ENCODE data around the gene SMTNL2. TPM values are rescaled to one million over a fixed set of nuclear protein-coding genes. Genes with fewer than 3 reads are reported as not detected.
A peak's percentile ranks its signal among the peaks of the same experiment; 100 is the strongest.

The SMTNL2 gene
- total RNA-seq, 4 donors from 2014 or later, result 0.25 to 3.0 (median 1.0) TPM; not detected in 1

DNA sequence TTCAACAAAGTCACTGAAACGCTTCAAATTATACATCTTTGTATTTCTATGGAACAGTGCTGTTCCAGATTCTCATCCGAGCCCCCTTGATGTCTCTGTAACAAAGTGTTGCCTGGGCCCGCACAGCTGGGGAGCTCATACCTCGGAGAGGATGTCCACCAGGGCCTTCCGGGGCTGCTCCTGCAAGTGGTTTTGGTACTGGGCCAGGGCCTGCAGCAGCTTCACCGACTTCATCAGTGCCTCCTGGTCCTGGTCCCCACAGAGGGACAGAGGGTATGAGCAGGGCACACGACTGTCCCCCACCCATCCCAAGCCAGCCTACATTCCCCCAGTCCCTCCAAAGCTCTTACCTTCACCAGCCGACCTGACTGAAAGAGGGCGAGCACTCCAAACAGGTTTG is 30.7 kb upstream of the SMTNL2 start:
- no peak for DNase-seq (ENCODE audit: low spot score in 2 of 2)
- 76 to 77% methylated on average over 9 of the region's 9 CpGs for WGBS, 2 donors
- TF ChIP-seq, protein P1, sequence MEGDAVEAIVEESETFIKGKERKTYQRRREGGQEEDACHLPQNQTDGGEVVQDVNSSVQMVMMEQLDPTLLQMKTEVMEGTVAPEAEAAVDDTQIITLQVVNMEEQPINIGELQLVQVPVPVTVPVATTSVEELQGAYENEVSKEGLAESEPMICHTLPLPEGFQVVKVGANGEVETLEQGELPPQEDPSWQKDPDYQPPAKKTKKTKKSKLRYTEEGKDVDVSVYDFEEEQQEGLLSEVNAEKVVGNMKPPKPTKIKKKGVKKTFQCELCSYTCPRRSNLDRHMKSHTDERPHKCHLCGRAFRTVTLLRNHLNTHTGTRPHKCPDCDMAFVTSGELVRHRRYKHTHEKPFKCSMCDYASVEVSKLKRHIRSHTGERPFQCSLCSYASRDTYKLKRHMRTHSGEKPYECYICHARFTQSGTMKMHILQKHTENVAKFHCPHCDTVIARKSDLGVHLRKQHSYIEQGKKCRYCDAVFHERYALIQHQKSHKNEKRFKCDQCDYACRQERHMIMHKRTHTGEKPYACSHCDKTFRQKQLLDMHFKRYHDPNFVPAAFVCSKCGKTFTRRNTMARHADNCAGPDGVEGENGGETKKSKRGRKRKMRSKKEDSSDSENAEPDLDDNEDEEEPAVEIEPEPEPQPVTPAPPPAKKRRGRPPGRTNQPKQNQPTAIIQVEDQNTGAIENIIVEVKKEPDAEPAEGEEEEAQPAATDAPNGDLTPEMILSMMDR (IDR thresholded peaks at IDR 0.05), result no peak
- TF ChIP-seq POLR2A (IDR thresholded peaks at IDR 0.05), result no peak
- intact Hi-C loops (cut with DNase I; ENCODE audit: low total_unique reads), result no loop called here
- no peak overlapping the region for H3K4me3 ChIP-seq (ENCODE audit: low read depth, poor library complexity, severe bottlenecking)

DNA sequence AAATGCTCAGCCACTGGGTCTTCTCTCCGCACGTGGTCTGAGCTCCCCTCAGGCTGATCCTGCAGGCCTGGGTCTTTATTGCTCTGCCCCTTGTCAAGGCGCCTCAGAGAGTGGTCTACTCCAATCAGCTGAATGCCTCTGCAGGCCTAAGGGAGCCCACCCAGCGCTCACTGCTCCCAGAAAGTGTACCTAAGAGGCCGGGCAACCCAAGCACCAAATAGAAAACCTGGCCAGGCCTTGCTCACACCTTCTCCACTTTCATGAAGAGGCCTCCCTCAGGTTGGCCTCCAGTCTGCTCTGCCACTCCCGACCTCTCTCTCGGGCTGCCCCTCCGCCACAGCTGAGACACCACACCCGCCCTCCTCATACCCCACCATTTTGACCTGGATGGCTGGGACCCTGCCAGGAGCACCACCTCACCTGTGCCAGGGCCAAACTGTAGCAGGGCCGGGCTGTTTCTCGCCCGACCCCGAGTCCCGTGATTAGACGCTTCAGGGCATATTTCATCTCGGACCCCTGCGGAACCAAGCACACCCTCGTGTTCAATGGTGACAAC is 29.8 kb upstream of the SMTNL2 start:
- H3K4me3 ChIP-seq (ENCODE audit: low read depth, poor library complexity, severe bottlenecking), result peak overlapping the region; percentile 69
- 12 to 13% methylated on average over 15 to 17 of the region's 18 CpGs for WGBS, 2 donors
- no peak for DNase-seq (ENCODE audit: low spot score in 2 of 2)
- TF ChIP-seq, protein P1 (IDR thresholded peaks at IDR 0.05), result no peak
- TF ChIP-seq POLR2A (IDR thresholded peaks at IDR 0.05), result no peak
- intact Hi-C loops (cut with DNase I; ENCODE audit: low total_unique reads), result no loop called here

DNA sequence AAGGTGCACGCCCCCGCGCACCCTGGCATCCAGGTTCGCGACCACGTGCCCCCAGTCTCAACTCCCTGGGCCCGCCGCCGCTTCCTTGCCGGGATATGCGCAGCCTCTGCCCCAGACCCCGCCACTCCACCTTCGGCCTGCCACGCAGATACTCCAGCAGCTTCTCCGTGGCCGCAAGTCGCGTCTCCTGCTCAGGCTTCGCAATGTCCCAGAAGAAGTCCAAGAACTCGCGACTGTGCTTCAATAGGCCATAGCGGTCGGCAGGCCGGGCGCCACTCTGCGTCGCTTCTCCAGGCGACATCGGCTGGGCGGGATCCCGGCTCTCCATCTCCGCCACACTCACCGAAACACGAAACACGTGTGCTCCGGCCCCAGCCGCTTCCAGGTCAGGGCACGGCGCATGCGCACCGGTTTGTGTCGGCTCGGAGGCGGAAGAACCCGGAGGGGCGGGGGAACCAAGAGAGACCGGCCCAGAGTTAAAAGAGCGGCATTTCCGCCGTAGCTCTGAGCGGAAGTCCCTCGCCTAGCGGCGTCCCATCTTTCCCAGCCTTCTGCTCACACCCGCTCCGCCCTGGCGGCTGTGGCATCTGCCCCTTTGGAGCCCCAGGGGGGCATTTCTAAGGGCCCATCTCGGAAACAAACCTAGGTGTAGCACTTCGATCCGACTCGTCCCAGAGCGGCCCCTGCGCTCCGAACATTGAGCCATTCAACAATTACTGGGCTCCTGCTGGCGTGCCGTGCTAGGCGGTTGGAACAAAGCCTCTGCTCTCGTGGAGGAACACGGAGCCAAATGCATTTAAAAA is 29.1 kb upstream of the SMTNL2 start, which contains the start of gene MYBBP1A:
MYBBP1A (minus strand) TSS at position 388 of the 803 bp plus-strand sequence; CDS start at position 328, 60 bp downstream.
- TF ChIP-seq, protein P1 (IDR thresholded peaks at IDR 0.05), result no peak
- TF ChIP-seq POLR2A (IDR thresholded peaks at IDR 0.05), result no peak
- peak; percentile 94 to 99 for DNase-seq (ENCODE audit: low spot score in 2 of 2)
- 1% methylated on average over 37 to 66 of the region's 69 CpGs for WGBS, 2 donors
- peak within 1 kb of the TSS; percentile 69 for H3K4me3 ChIP-seq (ENCODE audit: low read depth, poor library complexity, severe bottlenecking)
- intact Hi-C loops (cut with DNase I; ENCODE audit: low total_unique reads), result no loop called here

DNA sequence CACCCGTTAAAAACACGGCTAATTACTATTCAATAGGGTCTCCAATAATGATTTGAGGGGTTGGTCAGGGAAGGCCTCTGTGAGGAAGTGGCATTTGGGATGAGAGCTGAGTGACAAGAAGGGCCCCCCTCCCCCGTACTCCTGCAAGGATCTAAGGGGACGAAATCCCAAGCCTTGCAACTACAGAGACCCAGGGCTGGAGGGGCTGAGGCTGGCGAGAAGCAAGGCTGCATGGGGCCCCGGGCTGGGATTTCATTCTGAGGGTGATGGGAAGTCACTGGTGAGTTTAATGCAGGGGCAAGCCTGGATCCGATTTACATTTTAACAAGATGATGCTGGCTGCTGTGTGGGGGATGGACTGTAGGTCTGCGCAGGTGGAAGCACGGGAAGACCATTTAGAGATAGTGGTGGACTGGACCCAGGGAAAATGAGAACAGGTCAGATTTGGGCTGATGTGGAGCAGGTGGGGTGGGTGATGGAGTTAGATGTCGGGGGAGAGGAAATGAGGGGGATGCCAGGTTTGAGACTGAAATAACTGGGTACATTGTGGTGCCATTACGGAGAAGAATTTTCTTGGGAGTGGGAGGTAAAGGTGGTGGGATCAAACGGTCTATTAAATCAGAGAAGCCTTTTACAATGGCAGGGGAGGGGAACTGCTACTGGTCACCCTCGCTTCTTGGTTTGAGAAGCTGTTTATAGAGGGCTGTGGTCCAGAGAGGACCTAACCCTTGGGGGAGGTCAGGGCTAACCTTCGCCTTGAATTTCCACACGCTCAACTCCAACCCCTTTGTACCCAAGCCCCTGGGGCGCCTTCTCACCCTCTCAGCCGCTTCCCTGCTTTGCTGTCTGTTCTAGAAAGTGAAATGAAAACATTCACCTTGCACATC is 28.2 kb upstream of the SMTNL2 start:
- TF ChIP-seq, protein P1 (IDR thresholded peaks at IDR 0.05), result no peak
- no peak for TF ChIP-seq POLR2A (IDR thresholded peaks at IDR 0.05)
- DNase-seq (ENCODE audit: low spot score in 2 of 2), result no peak
- intact Hi-C loops (cut with DNase I; ENCODE audit: low total_unique reads), result no loop called here
- WGBS, 2 donors, result 59 to 63% methylated on average over 17 of the region's 17 CpGs
- H3K4me3 ChIP-seq (ENCODE audit: low read depth, poor library complexity, severe bottlenecking), result no peak overlapping the region

DNA sequence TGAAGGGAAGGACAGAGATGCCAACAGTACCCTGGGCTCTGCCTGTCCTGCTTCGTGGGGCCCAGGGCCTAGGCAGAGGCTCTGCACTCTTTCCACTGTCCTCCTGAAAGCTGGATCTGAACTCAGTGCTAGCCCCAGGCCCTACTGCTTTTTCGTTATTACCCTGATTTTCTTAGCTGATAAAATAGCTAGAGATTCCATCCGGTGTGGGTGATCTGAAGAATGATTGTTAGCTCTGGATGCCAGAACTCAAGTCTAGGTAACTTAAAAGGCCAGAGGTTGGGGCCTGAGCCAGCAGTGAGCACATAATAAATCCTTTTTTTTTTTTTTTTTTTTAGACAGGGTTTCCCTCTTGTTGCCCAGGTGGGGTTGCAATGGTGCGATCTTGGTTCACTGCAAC is 27.3 kb upstream of the SMTNL2 start:
- TF ChIP-seq, protein P1 (IDR thresholded peaks at IDR 0.05), result no peak
- TF ChIP-seq POLR2A (IDR thresholded peaks at IDR 0.05), result no peak
- 79 to 80% methylated on average over 4 of the region's 4 CpGs for WGBS, 2 donors
- intact Hi-C loops (cut with DNase I; ENCODE audit: low total_unique reads), result no loop called here
- DNase-seq (ENCODE audit: low spot score in 2 of 2), result no peak
- no peak overlapping the region for H3K4me3 ChIP-seq (ENCODE audit: low read depth, poor library complexity, severe bottlenecking)
